Endothelial cell of umbilical vein (primary cell): ENCODE measurements around the gene IRS1. TPM values are rescaled to one million over a fixed set of nuclear protein-coding genes. Genes with fewer than 3 reads are reported as not detected.

Experiments used
- BruUV-seq: library from RNA; stranded (reverse); fragments of 400-500 nt; replicated peaks from 2 replicates; lab custom pipeline; 2021; lab: Mats Ljungman, UMichigan
- CTCF ChIA-PET: fragments of 300-600, 350-600 bp; sonication (Branson Sonifier 250); formaldehyde crosslinking; loops from one replicate; lab custom pipeline; 2021; ENCODE audit warnings: antibody characterized with exemption, inconsistent platforms; lab: Charles Lee
- POLR2A ChIA-PET: fragments of 300-600, 350-600 bp; sonication (Branson Sonifier 250); formaldehyde crosslinking; loops from one replicate; lab custom pipeline; 2021; ENCODE audit warnings: antibody characterized with exemption, inconsistent platforms; lab: Charles Lee
- DNase-seq: peaks from one replicate; pipeline ENCODE4 v3.0.0-alpha.2; 2011; ENCODE audit warnings: low read depth, low spot score
- FAIRE-seq: peaks from 2 replicates; lab custom pipeline; 2011; peaks lifted over from hg19 to GRCh38; lab: Jason Lieb, UNC
- H2AFZ ChIP-seq: 2 replicates; pipeline ENCODE4 v1.6.0; 2012; ENCODE audit warnings: low read depth, low read length, control low read depth, inconsistent platforms
- H3K27ac ChIP-seq: 2 replicates; pipeline ENCODE4 v1.5.1; 2011; ENCODE audit warnings: low read depth, mild to moderate bottlenecking, control low read depth, low read length, moderate library complexity; ENCODE audit not compliant: insufficient read depth
- H3K27me3 ChIP-seq, 2 experiments: 2 replicates each; pipeline versions ENCODE4 v1.6.0 to v1.6.1; 2011; ENCODE audit warnings: low read length in 2 of 2, mixed read lengths in 1 of 2; ENCODE audit not compliant: control insufficient read depth in 2 of 2, insufficient read depth in 2 of 2
- H3K36me3 ChIP-seq, 2 experiments: 2 replicates in 1 of 2; 3 replicates in 1 of 2; pipeline ENCODE4 v1.5.1; 2011; ENCODE audit warnings: low read length in 2 of 2, mild to moderate bottlenecking in 1 of 2, moderate library complexity in 1 of 2; ENCODE audit not compliant: control insufficient read depth in 2 of 2, insufficient read depth in 2 of 2; ENCODE audit errors: extremely low read depth in 1 of 2
- H3K4me1 ChIP-seq: 3 replicates; pipeline ENCODE4 v1.5.1; 2011; ENCODE audit warnings: mild to moderate bottlenecking, low read length; ENCODE audit not compliant: control insufficient read depth, insufficient read depth; ENCODE audit errors: extremely low read depth
- H3K4me2 ChIP-seq: 2 replicates; pipeline ENCODE4 v1.6.1; 2011; ENCODE audit warnings: low read length, control low read depth, mixed read lengths; ENCODE audit not compliant: insufficient read depth
- H3K4me3 ChIP-seq, 3 experiments: fragments of 200-600 bp in 1 of 3; sonication (generic), shearing (Covaris generic) in 1 of 3; replicated peaks in 1 of 3; 2 replicates each; pipeline ENCODE4 v1.5.1; 2011 to 2016; ENCODE audit warnings: control low read depth in 3 of 3, low read length in 3 of 3, mild to moderate bottlenecking in 2 of 3, inconsistent platforms in 1 of 3, low read depth in 1 of 3, moderate library complexity in 1 of 3; ENCODE audit not compliant: insufficient read depth in 1 of 3
- H3K79me2 ChIP-seq: 2 replicates; pipeline ENCODE4 v1.6.0; 2012; ENCODE audit warnings: low read length, inconsistent platforms; ENCODE audit not compliant: control insufficient read depth, insufficient read depth
- H3K9ac ChIP-seq: replicated peaks from 2 replicates; pipeline ENCODE3; 2011; ENCODE audit warnings: low read length, control low read depth; ENCODE audit not compliant: insufficient read depth; ENCODE audit errors: extremely low read depth
- H3K9me1 ChIP-seq: replicated peaks from 3 replicates; pipeline ENCODE4 v1.6.0; 2011; ENCODE audit warnings: mild to moderate bottlenecking, low read length; ENCODE audit not compliant: control insufficient read depth, insufficient read depth; ENCODE audit errors: extremely low read depth
- H3K9me3 ChIP-seq: replicated peaks from 2 replicates; pipeline ENCODE4 v1.5.1; 2012; ENCODE audit warnings: low read length, inconsistent platforms; ENCODE audit not compliant: control insufficient read depth, insufficient read depth
- H4K20me1 ChIP-seq: replicated peaks from 2 replicates; pipeline ENCODE3; 2011; ENCODE audit warnings: mild to moderate bottlenecking, low read length; ENCODE audit not compliant: control insufficient read depth, insufficient read depth; ENCODE audit errors: extremely low read depth
- CTCF ChIP-seq, 2 donors: IDR thresholded peaks; 1 replicate in 1 of 2; 2 replicates in 1 of 2; pipeline ENCODE4 v1.5.1; 2011; ENCODE audit warnings: low read length in 2 of 2, mild to moderate bottlenecking in 2 of 2, moderate library complexity in 2 of 2, control low read depth in 1 of 2, inconsistent platforms in 1 of 2, low read depth in 1 of 2; ENCODE audit not compliant: insufficient read depth in 1 of 2; ENCODE audit errors: extremely low read depth in 1 of 2
- EZH2 ChIP-seq: IDR thresholded peaks from 2 replicates; pipeline ENCODE4 v1.6.1; 2012; ENCODE audit warnings: borderline replicate concordance, low read depth, mild to moderate bottlenecking, moderate library complexity, low read length, inconsistent platforms; ENCODE audit not compliant: severe bottlenecking
- FOS ChIP-seq: IDR thresholded peaks from 2 replicates; pipeline ENCODE4 v1.6.1; 2011; ENCODE audit warnings: mild to moderate bottlenecking, low read length, moderate library complexity, borderline replicate concordance; ENCODE audit not compliant: insufficient read depth
- GATA2 ChIP-seq: IDR thresholded peaks from 2 replicates; pipeline ENCODE4 v1.7.0; 2011; ENCODE audit warnings: low read depth, mild to moderate bottlenecking, moderate library complexity, mixed read lengths, low read length; ENCODE audit not compliant: insufficient read length, insufficient read depth
- JUN ChIP-seq: IDR thresholded peaks from 2 replicates; pipeline ENCODE4 v1.6.1; 2011; ENCODE audit warnings: borderline replicate concordance, low read depth; ENCODE audit not compliant: insufficient read length, insufficient read depth
- MAX ChIP-seq: IDR thresholded peaks from 2 replicates; pipeline ENCODE4 v1.6.1; 2011; ENCODE audit not compliant: insufficient read depth, insufficient read length
- MYC ChIP-seq: IDR thresholded peaks from one replicate; pipeline ENCODE4 v1.6.1; 2011; ENCODE audit warnings: mild to moderate bottlenecking, low read depth, low read length
- POLR2A ChIP-seq: IDR thresholded peaks from 2 replicates; pipeline ENCODE4 v1.6.1; 2012; ENCODE audit warnings: low read depth, mild to moderate bottlenecking, control low read depth, low read length
- POLR2AphosphoS5 ChIP-seq: IDR thresholded peaks from 2 replicates; pipeline ENCODE4 v1.6.1; 2012; ENCODE audit warnings: low read depth, mild to moderate bottlenecking, control low read depth, low read length, moderate library complexity; ENCODE audit not compliant: insufficient read depth
- dilution Hi-C: fragments of 300-500 bp; cut with MboI; formaldehyde crosslinking; loops from one replicate; pipeline ENCODE4 v1.15.0; 2019; ENCODE audit warnings: low sequenced_read_pairs; ENCODE audit not compliant: extremely low pct_ligation_motif_present
- intact Hi-C: fragments of 100-400 bp; cut with micrococcal nuclease; formaldehyde crosslinking; loops from one replicate; pipeline ENCODE4 v1.10.0; 2022
- polyA plus RNA-seq, 4 experiments: library from polyadenylated mRNA; depleted of rRNA in 3 of 4; stranded (reverse) in 3 of 4; unstranded in 1 of 4; fragments of >200 nt; gene quantifications; 2 replicates each; pipeline versions ENCODE4 v1.2.1 to v1.2.3, GENCODE V29; 2011 to 2012; ENCODE audit warnings: missing spikeins in 1 of 4
- total RNA-seq: library from RNA; stranded (reverse); gene quantifications from 2 replicates; pipeline ENCODE4 v1.2.3, GENCODE V29; 2021

IRS1 gene
- total and polyA plus RNA-seq, 2 donors (not counting 3 experiments of a cell fraction or from before 2014, with no cell fraction given): 0.10 to 0.11 TPM

GRCh38 chr2:226761195-226761583 lies 38.4 kb downstream of the IRS1 start:
- ChIA-PET POLR2A (no interaction called here), CTCF (interaction anchor here (1.1 to 1.4 kb wide), 2 partner anchors 11 to 41 kb away, joined by 3 to 6 read pairs; no protein-coding TSS in a partner anchor)
- Histone ChIP-seq H3K79me2 (no peaks in the 10 kb centered on the region), H3K9me1 (no peaks in the 10 kb centered on the region), H2AFZ (no peak overlapping the region), H3K4me1 (no peaks in the 10 kb centered on the region), H3K9ac (no peak overlapping the region), H3K4me2 (no peak overlapping the region), H3K27ac (no peak overlapping the region), H3K27me3 (no peaks in the 10 kb centered on the region), H3K9me3 (no peaks in the 10 kb centered on the region), H3K36me3 (no peaks in the 10 kb centered on the region), H3K4me3 (no peak overlapping the region), H4K20me1 (no peaks in the 10 kb centered on the region)
- no TSS peak for BruUV-seq
- DNase-seq (no peak), FAIRE-seq (no peak)
- intact Hi-C loops (no loop called here), dilution Hi-C loops (no loop called here)
- TF ChIP-seq FOS (no peak), MYC (no peak), POLR2AphosphoS5 (no peak), MAX (no peak), EZH2 (no peak), GATA2 (no peak), CTCF (IDR thresholded peaks at IDR 0.05; ENCODE audit: extremely low read depth in 1 of 2, insufficient read depth in 1 of 2, low read depth in 1 of 2, low read length in 2 of 2) (no peak), JUN (no peak), POLR2A (no peak)
